IPS-18c (cell line): Measurements from ENCODE around the gene MAN1C1.
"Not testable (repeated sequence)": the region's sequence is repeated elsewhere in the genome, so short reads cannot be mapped to it uniquely, and the experiment has no call there.

ENCODE experiments used
- H3K4me3 ChIP-seq: 2 replicates; pipeline ENCODE4 v1.7.0; 2013; ENCODE audit warnings: low read depth, mild to moderate bottlenecking, low read length, moderate library complexity; ENCODE audit not compliant: insufficient read depth
- H3K9me3 ChIP-seq: one replicate; pipeline ENCODE4 v1.6.1; 2013; ENCODE audit warnings: mild to moderate bottlenecking, low read length, moderate library complexity; ENCODE audit not compliant: control insufficient read depth, insufficient read depth

Gene MAN1C1

GRCh38 chr1:25694167-25695007 is 77.8 kb downstream of the MAN1C1 start:
- no peak overlapping the region for H3K4me3 ChIP-seq
- no peaks in the 10 kb centered on the region for H3K9me3 ChIP-seq

- Histone ChIP-seq H3K4me3 (no peak overlapping the region), H3K9me3 (no peaks in the 10 kb centered on the region)
Measured at GRCh38 chr1:25695090-25695770, 78.6 kb downstream of the MAN1C1 start.

- Histone ChIP-seq H3K9me3 (no peaks in the 10 kb centered on the region), H3K4me3 (no peak overlapping the region)
Measured at GRCh38 chr1:25695771-25696311, 79.2 kb downstream of the MAN1C1 start.

- H3K4me3 ChIP-seq, H3K9me3 ChIP-seq: not testable (repeated sequence)
Measured at GRCh38 chr1:25696643-25697042, 80.1 kb downstream of the MAN1C1 start.

GRCh38 chr1:25697435-25698217 is 81.0 kb downstream of the MAN1C1 start:
- Histone ChIP-seq H3K4me3 (no peak overlapping the region), H3K9me3 (no peaks in the 10 kb centered on the region)

- no peaks in the 10 kb centered on the region for H3K9me3 ChIP-seq
Measured at GRCh38 chr1:25698252-25698651, 81.7 kb downstream of the MAN1C1 start.

GRCh38 chr1:25699059-25699458 is 82.5 kb downstream of the MAN1C1 start:
- not testable (repeated sequence) for H3K9me3 ChIP-seq, H3K4me3 ChIP-seq

More at GRCh38 chr1:25698252-25698651, 81.7 kb downstream of the MAN1C1 start:
- H3K4me3 ChIP-seq: no peak overlapping the region

- no peak overlapping the region for H3K4me3 ChIP-seq
Measured at GRCh38 chr1:25699500-25700143, 83.0 kb downstream of the MAN1C1 start.

GRCh38 chr1:25700144-25700523 is 83.5 kb downstream of the MAN1C1 start:
- H3K4me3 ChIP-seq: no peak overlapping the region
- no peaks in the 10 kb centered on the region for H3K9me3 ChIP-seq

More at GRCh38 chr1:25699500-25700143, 83.0 kb downstream of the MAN1C1 start:
- H3K9me3 ChIP-seq: no peaks in the 10 kb centered on the region

- no peak overlapping the region for H3K4me3 ChIP-seq
- H3K9me3 ChIP-seq: no peaks in the 10 kb centered on the region
Measured at GRCh38 chr1:25700626-25701025, 84.0 kb downstream of the MAN1C1 start.

- Histone ChIP-seq H3K9me3 (no peaks in the 10 kb centered on the region), H3K4me3 (no peak overlapping the region)
Measured at GRCh38 chr1:25701030-25701785, 84.6 kb downstream of the MAN1C1 start.

GRCh38 chr1:25702101-25702775 is 85.6 kb downstream of the MAN1C1 start:
- H3K9me3 ChIP-seq: no peaks in the 10 kb centered on the region
- no peak overlapping the region for H3K4me3 ChIP-seq

- Histone ChIP-seq H3K4me3 (no peak overlapping the region), H3K9me3 (no peaks in the 10 kb centered on the region)
Measured at GRCh38 chr1:25703041-25703440, 86.5 kb downstream of the MAN1C1 start.

- no peaks in the 10 kb centered on the region for H3K9me3 ChIP-seq
- no peak overlapping the region for H3K4me3 ChIP-seq
Measured at GRCh38 chr1:25703671-25704266, 87.2 kb downstream of the MAN1C1 start.

GRCh38 chr1:25704267-25704691 is 87.7 kb downstream of the MAN1C1 start:
- Histone ChIP-seq H3K4me3 (no peak overlapping the region), H3K9me3 (no peaks in the 10 kb centered on the region)

GRCh38 chr1:25705699-25706098 is 89.1 kb downstream of the MAN1C1 start:
- H3K4me3 ChIP-seq: no peak overlapping the region
- H3K9me3 ChIP-seq: no peaks in the 10 kb centered on the region
